OCI-LY7 (cell line): ENCODE results near the gene LRP1B.

Source experiments
- EZH2phosphoT487 ChIP-seq: fragments of 200-600 bp; sonication (generic); IDR thresholded peaks from 2 replicates; pipeline ENCODE4 v1.6.1; 2018; ENCODE audit warnings: low read depth, borderline replicate concordance, mild to moderate bottlenecking, mixed run types, antibody characterized with exemption, low read length, moderate library complexity, mixed read lengths
- TF ChIP-seq, protein P1 (sequence below): fragments of 200-600 bp; sonication (generic); conservative IDR thresholded peaks from 2 replicates; pipeline ENCODE4 v1.5.1; 2014; ENCODE audit warnings: mild to moderate bottlenecking, antibody characterized with exemption, low read length, moderate library complexity, mixed read lengths

DNA sequence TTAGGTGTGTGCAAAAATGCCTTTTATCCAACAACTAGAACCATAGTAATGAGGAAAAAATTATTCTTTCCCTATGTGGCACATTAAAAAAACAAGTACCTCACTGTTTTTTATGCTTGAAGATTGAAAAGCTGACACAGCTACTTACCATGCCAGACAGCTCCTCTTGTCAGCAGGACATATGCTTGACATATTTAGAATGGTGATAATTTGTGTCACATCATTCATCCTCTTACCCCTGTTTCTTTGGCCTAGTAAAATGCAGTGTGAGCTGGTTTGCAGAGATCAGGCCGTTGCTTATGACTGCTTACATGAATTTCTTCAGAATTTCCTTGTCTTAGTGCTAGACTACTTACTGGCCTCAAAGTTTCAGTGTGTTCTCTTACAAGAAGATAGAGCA lies 869.9 kb downstream of the LRP1B start:
- TF ChIP-seq, protein P1, sequence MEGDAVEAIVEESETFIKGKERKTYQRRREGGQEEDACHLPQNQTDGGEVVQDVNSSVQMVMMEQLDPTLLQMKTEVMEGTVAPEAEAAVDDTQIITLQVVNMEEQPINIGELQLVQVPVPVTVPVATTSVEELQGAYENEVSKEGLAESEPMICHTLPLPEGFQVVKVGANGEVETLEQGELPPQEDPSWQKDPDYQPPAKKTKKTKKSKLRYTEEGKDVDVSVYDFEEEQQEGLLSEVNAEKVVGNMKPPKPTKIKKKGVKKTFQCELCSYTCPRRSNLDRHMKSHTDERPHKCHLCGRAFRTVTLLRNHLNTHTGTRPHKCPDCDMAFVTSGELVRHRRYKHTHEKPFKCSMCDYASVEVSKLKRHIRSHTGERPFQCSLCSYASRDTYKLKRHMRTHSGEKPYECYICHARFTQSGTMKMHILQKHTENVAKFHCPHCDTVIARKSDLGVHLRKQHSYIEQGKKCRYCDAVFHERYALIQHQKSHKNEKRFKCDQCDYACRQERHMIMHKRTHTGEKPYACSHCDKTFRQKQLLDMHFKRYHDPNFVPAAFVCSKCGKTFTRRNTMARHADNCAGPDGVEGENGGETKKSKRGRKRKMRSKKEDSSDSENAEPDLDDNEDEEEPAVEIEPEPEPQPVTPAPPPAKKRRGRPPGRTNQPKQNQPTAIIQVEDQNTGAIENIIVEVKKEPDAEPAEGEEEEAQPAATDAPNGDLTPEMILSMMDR, result no peak
- no peak for TF ChIP-seq EZH2phosphoT487
